ENCODE data around the gene WDR59. TPM values are rescaled to one million over a fixed set of nuclear protein-coding genes. Genes with fewer than 3 reads are reported as not detected.
"Not testable (repeated sequence)": the region's sequence is repeated elsewhere in the genome, so short reads cannot be mapped to it uniquely, and the experiment has no call there.

Gene WDR59
- total RNA-seq, 1 experiment from 2014 or later, result 95.4 TPM

DNA sequence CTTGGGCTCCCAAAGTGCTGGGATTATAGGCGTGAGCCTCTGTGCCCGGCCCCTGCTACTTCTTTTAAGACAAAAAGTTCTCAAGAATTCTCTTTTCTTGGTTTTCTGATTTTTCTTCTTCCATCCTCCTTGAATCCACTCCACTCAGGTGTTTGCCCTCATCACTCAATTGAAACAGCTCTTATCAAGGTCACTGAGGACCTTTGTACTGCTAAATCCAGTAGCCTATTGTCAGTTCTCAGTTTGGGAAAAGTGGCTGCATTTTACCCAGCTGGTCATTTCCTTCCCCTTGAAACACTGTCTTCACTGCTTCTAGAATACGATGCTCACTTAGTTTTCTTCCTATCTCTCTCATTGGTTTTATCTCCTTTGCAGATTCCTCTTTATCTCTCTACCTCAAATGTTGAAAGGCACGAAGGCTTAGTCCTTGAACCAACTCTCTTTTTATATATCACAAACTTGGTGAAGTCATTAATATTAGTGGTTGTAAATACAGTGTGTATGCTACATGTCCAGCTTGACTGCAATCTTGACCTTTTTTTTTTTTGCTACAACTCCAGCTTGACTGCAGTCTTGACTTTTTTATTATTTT, 43.7 kb upstream of the WDR59 start:
- intact Hi-C loops (cut with micrococcal nuclease; ENCODE audit: unreplicated experiment), result no loop called here
- DNase-seq, result no peak
- Mint-ChIP-seq H3K4me1 (ENCODE audit: low read depth, unreplicated experiment) (no peaks in the 10 kb centered on the region), H3K27me3 (ENCODE audit: unreplicated experiment) (no peaks in the 10 kb centered on the region), H3K9me3 (ENCODE audit: low read depth, unreplicated experiment) (no peaks in the 10 kb centered on the region), H3K27ac (ENCODE audit: unreplicated experiment) (no peak overlapping the region), H3K4me3 (ENCODE audit: low read depth, unreplicated experiment) (no peak overlapping the region), H3K36me3 (ENCODE audit: insufficient read depth, unreplicated experiment) (no peaks in the 10 kb centered on the region)
- CTCF ChIA-PET, result no interaction called here
- TF ChIP-seq, protein P1, sequence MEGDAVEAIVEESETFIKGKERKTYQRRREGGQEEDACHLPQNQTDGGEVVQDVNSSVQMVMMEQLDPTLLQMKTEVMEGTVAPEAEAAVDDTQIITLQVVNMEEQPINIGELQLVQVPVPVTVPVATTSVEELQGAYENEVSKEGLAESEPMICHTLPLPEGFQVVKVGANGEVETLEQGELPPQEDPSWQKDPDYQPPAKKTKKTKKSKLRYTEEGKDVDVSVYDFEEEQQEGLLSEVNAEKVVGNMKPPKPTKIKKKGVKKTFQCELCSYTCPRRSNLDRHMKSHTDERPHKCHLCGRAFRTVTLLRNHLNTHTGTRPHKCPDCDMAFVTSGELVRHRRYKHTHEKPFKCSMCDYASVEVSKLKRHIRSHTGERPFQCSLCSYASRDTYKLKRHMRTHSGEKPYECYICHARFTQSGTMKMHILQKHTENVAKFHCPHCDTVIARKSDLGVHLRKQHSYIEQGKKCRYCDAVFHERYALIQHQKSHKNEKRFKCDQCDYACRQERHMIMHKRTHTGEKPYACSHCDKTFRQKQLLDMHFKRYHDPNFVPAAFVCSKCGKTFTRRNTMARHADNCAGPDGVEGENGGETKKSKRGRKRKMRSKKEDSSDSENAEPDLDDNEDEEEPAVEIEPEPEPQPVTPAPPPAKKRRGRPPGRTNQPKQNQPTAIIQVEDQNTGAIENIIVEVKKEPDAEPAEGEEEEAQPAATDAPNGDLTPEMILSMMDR (IDR thresholded peaks at IDR 0.05; ENCODE audit: unreplicated experiment), result no peak
- BruUV-seq (replicated peaks), result no TSS peak

DNA sequence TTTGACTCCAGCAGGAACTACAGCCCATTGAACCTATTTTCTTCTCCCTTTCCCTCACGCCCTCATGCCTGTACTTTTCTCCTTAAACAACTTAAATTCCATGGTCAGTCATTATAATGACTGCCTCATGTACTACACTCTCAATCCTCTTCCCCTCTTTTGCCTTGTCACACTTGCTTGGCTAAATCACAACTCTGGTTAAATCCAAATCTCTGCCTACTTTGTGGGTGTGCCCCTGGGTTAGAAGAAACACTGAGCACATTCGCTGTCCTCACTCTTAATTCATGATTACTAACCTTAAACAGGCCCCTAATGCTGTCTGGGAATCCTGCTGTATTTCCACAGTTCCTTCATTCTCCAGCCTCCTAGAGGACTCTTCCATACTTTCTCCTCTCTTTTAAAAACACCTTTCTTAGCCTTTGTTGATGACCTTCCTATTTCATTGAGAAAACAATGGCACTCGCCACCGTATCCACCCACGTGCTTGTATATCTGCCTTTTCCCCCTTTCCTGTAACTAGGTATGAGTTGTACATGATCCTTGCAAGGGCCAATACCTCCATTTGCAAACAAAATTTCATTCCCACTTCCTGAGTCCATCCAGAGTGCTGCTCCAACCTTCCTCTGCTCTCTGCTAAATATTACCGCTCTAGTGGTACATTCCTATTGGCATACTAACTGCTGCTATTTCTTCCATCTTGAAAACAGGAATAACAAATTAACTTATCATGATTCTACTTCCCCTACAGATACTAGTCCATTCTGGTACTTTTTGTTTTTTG, 42.8 kb upstream of the WDR59 start:
- Mint-ChIP-seq H3K27ac (ENCODE audit: unreplicated experiment) (no peak overlapping the region), H3K4me1 (ENCODE audit: low read depth, unreplicated experiment) (no peaks in the 10 kb centered on the region), H3K36me3 (ENCODE audit: insufficient read depth, unreplicated experiment) (no peaks in the 10 kb centered on the region), H3K4me3 (ENCODE audit: low read depth, unreplicated experiment) (no peak overlapping the region), H3K9me3 (ENCODE audit: low read depth, unreplicated experiment) (no peaks in the 10 kb centered on the region), H3K27me3 (ENCODE audit: unreplicated experiment) (no peaks in the 10 kb centered on the region)
- intact Hi-C loops (cut with micrococcal nuclease; ENCODE audit: unreplicated experiment), result no loop called here
- DNase-seq, result no peak
- CTCF ChIA-PET, result interaction anchor here (0.5 kb wide), 1 partner anchor 43 kb away, joined by 3 read pairs; the partner anchor contains the start of gene WDR59
- TF ChIP-seq, protein P1 (IDR thresholded peaks at IDR 0.05; ENCODE audit: unreplicated experiment), result no peak
- no TSS peak for BruUV-seq (replicated peaks)

DNA sequence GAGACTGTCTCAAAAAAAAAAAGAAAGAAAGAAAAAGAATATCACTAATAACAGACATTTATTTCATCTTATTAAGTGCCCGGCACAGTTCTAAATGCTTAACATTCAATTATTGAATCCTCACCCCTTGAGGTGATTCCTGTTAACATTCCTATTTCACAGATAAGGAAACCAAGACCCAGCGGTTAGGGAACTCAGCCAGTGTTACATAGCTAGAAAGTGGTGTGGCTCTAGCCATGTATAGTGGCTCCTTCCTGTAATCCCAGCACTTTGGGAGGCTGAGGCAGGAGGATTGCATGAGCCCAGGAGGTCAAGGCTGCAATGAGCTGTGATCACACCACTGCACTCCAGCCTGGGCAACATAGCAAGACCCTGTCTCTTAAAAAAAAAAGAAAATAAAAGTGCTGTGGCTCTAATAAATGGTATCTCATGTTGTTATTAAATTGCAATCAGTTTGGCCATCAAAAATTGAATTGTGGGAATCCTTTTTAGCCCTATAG, 42.0 kb upstream of the WDR59 start:
- peaks cover under 1% of the 10 kb centered on the region for H3K9me3 Mint-ChIP-seq (ENCODE audit: low read depth, unreplicated experiment)
- no peaks in the 10 kb centered on the region for H3K4me1 Mint-ChIP-seq (ENCODE audit: low read depth, unreplicated experiment)
- no peak overlapping the region for H3K27ac Mint-ChIP-seq (ENCODE audit: unreplicated experiment)
- DNase-seq, result no peak
- H3K36me3 Mint-ChIP-seq (ENCODE audit: insufficient read depth, unreplicated experiment), result no peaks in the 10 kb centered on the region
- BruUV-seq (replicated peaks), result no TSS peak
- H3K4me3 Mint-ChIP-seq (ENCODE audit: low read depth, unreplicated experiment), result no peak overlapping the region
- no peaks in the 10 kb centered on the region for H3K27me3 Mint-ChIP-seq (ENCODE audit: unreplicated experiment)
- intact Hi-C loops (cut with micrococcal nuclease; ENCODE audit: unreplicated experiment), result no loop called here
- TF ChIP-seq, protein P1 (IDR thresholded peaks at IDR 0.05; ENCODE audit: unreplicated experiment), result no peak
- CTCF ChIA-PET, result interaction anchor here (0.5 kb wide), 1 partner anchor 42 kb away, joined by 3 read pairs; the partner anchor contains the start of gene WDR59

DNA sequence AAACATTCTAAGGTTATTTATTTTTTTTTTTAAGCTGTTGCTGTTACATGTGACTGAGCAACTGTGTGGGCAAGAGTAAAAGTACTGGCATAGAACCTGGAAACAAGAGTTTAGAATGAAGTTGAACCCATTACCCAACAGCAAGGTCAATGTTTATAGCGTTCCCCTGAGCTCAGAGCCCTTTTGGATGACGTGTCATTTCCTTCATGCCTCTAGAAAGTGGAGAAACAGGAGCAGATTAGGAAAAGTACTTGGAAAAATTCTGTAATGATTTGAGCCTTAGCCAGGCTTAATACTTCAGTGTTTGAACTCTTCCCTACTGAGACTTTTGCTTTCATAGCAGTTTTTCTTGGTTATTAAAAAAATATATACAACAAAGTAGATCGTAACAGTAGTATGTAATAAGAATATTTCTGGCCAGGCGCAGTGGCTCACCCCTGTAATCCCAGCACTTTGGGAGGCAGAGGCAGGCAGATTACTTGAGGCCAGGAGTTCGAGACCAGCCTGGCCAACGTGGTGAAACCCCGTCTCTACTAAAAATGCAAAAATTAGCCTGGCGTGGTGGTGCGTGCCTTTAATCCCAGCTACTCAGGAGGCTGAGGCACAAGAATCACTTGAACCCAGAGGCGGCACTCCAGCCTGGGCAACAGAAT, 41.4 kb upstream of the WDR59 start:
- H3K27ac Mint-ChIP-seq (ENCODE audit: unreplicated experiment); H3K27me3 Mint-ChIP-seq (ENCODE audit: unreplicated experiment); BruUV-seq (replicated peaks); H3K9me3 Mint-ChIP-seq (ENCODE audit: low read depth, unreplicated experiment); H3K4me1 Mint-ChIP-seq (ENCODE audit: low read depth, unreplicated experiment); intact Hi-C loops (cut with micrococcal nuclease; ENCODE audit: unreplicated experiment); H3K36me3 Mint-ChIP-seq (ENCODE audit: insufficient read depth, unreplicated experiment); DNase-seq; H3K4me3 Mint-ChIP-seq (ENCODE audit: low read depth, unreplicated experiment): not testable (repeated sequence)
- CTCF ChIA-PET, result interaction anchor here (0.6 kb wide), 1 partner anchor 701 kb away, joined by 3 read pairs; no protein-coding TSS in a partner anchor

Measured in Calu3 (cell line).